Astrocyte of the cerebellum (primary cell): Measurements from ENCODE around the gene STK24.

Source experiments
- DNase-seq: peaks from one replicate; pipeline ENCODE4 v3.0.0-alpha.2; 2011; ENCODE audit warnings: low read depth
- H3K4me3 ChIP-seq: 2 replicates; pipeline ENCODE4 v1.5.1; 2011; ENCODE audit warnings: mild to moderate bottlenecking, low read depth, low read length, moderate library complexity
- CTCF ChIP-seq: IDR thresholded peaks from 2 replicates; pipeline ENCODE4 v1.5.1; 2012; ENCODE audit warnings: low read length, low read depth, moderate library complexity, mild to moderate bottlenecking; ENCODE audit errors: missing control alignments
- in situ Hi-C: cut with HindIII; loops from 2 replicates; pipeline ENCODE4 v1.10.0; 2017; ENCODE audit warnings: low sequenced_read_pairs

The STK24 gene

GRCh38 chr13:98539666-98540065 is 37.2 kb downstream of the STK24 start:
- no peak overlapping the region for H3K4me3 ChIP-seq
- TF ChIP-seq CTCF = no peak
- DNase-seq = no peak
- in situ Hi-C loops = no loop called here

GRCh38 chr13:98538876-98539275 is 38.0 kb downstream of the STK24 start:
- in situ Hi-C loops = no loop called here
- TF ChIP-seq CTCF = no peak
- H3K4me3 ChIP-seq = no peak overlapping the region
- DNase-seq = no peak

- DNase-seq = no peak
- TF ChIP-seq CTCF = no peak
- in situ Hi-C loops = no loop called here
- no peak overlapping the region for H3K4me3 ChIP-seq
These were observed 39.2 kb downstream of the STK24 start for GRCh38 chr13:98537740-98538139.

GRCh38 chr13:98537306-98537705 is 39.6 kb downstream of the STK24 start:
- no peak overlapping the region for H3K4me3 ChIP-seq
- in situ Hi-C loops = no loop called here
- no peak for TF ChIP-seq CTCF
- DNase-seq = no peak

GRCh38 chr13:98536729-98537128 is 40.2 kb downstream of the STK24 start:
- no peak for TF ChIP-seq CTCF
- in situ Hi-C loops = no loop called here
- H3K4me3 ChIP-seq = no peak overlapping the region
- DNase-seq = no peak

GRCh38 chr13:98535501-98536354 is 41.2 kb downstream of the STK24 start:
- no peak for TF ChIP-seq CTCF
- no peak for DNase-seq
- in situ Hi-C loops = no loop called here
- H3K4me3 ChIP-seq = no peak overlapping the region

- DNase-seq = no peak
- TF ChIP-seq CTCF = no peak
- in situ Hi-C loops = no loop called here
- no peak overlapping the region for H3K4me3 ChIP-seq
These were observed 42.1 kb downstream of the STK24 start for GRCh38 chr13:98534821-98535220.
